AG04450 (cell line): ENCODE measurements around the gene RRM2. TPM values are rescaled to one million over a fixed set of nuclear protein-coding genes. Genes with fewer than 3 reads are reported as not detected.
"Not testable (repeated sequence)": the region's sequence is repeated elsewhere in the genome, so short reads cannot be mapped to it uniquely, and the experiment has no call there.

Experiments
- CTCF ChIA-PET: fragments of 300-600, 350-600 bp; formaldehyde crosslinking; extraction: SDS; loops from one replicate; lab custom pipeline; 2022; ENCODE audit warnings: antibody characterized with exemption, inconsistent platforms; lab: Charles Lee
- POLR2A ChIA-PET: fragments of 350-600 bp; formaldehyde crosslinking; extraction: SDS; loops from one replicate; lab custom pipeline; 2021; ENCODE audit warnings: antibody characterized with exemption, inconsistent platforms; lab: Yijun Ruan, JAX
- DNase-seq: peaks from one replicate; pipeline ENCODE4 v3.0.0-alpha.2; 2011; ENCODE audit warnings: low read depth, low spot score
- H3K27ac ChIP-seq: one replicate; pipeline ENCODE4 v1.5.1; 2012; ENCODE audit warnings: low read depth, low read length, control low read depth
- H3K27me3 ChIP-seq: one replicate; pipeline ENCODE4 v1.6.0; 2012; ENCODE audit warnings: low read length; ENCODE audit not compliant: control insufficient read depth, insufficient read depth
- H3K4me3 ChIP-seq: 2 replicates; pipeline ENCODE4 v1.5.1; 2011; ENCODE audit warnings: mild to moderate bottlenecking, low read depth, low read length, control low read depth
- H3K9me3 ChIP-seq: 2 replicates; pipeline ENCODE4 v1.5.1; 2012; ENCODE audit warnings: low read length; ENCODE audit not compliant: control insufficient read depth, insufficient read depth
- CTCF ChIP-seq: IDR thresholded peaks from 2 replicates; pipeline ENCODE4 v1.5.1; 2011; ENCODE audit warnings: low read depth, low read length, control low read depth, inconsistent platforms
- polyA plus RNA-seq: library from polyadenylated mRNA; depleted of rRNA; stranded (reverse); fragments of >200 nt; gene quantifications from 2 replicates; pipeline ENCODE4 v1.2.3, GENCODE V29; 2011

Gene RRM2
- polyA plus RNA-seq, 1 experiment, result 21.7 TPM

DNA sequence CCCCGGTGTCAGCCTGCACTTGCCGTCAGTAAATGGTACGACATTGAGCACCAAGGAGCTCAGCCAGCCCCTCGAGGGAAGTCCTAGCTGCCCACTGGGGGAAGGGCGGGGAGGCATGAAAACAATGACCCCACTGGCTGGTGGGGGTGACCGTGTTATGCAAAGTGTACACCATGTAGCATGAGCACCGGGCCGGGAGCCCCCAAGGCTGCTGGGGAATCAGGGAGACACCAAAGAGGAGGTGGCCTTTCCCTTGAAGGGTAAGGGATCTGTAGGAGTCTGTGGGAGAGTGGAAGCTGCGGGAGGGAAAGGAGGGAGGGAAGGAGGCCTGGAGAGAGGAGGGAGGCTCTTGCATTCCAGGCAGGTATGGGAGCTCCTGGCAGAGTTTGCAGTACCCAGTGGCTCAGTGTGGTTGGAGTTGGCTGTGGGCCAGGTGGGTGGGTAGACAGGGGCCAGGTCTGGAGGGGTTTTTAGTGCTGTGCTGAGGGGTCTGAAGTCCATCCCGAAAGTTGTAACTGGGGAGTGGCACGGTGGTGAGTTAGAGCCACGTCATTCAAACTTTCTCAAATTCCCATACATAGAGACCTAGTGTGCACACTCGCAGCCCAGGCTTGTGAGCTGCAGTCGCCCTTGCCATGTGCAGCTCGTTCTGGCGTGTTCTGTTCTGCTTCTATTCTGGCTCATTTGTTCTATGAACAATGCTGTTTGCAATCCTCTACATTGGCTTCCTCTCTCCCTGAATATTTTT is 22.4 kb downstream of the RRM2 start:
- no peak for TF ChIP-seq CTCF
- Histone ChIP-seq H3K9me3 (no peaks in the 10 kb centered on the region), H3K4me3 (no peak overlapping the region), H3K27me3 (no peaks in the 10 kb centered on the region), H3K27ac (peak overlapping the region; percentile 65)
- ChIA-PET POLR2A (no interaction called here), CTCF (interaction anchor here (1.2 to 1.6 kb wide), 2 partner anchors 20 to 264 kb away, joined by 3 to 5 read pairs; no protein-coding TSS in a partner anchor)
- no peak for DNase-seq

GRCh38 chr2:10145519-10146357 is 23.2 kb downstream of the RRM2 start:
- H3K27ac ChIP-seq, result no peak overlapping the region
- POLR2A ChIA-PET, result no interaction called here
- no peak for DNase-seq
- no peak for TF ChIP-seq CTCF
- no peaks in the 10 kb centered on the region for H3K9me3 ChIP-seq
- no peaks in the 10 kb centered on the region for H3K27me3 ChIP-seq
- CTCF ChIA-PET, result interaction anchor here (0.6 to 1.6 kb wide), 3 partner anchors 12 to 263 kb away, joined by 3 to 5 read pairs (median 5); no protein-coding TSS in a partner anchor
- H3K4me3 ChIP-seq, result no peak overlapping the region

DNA sequence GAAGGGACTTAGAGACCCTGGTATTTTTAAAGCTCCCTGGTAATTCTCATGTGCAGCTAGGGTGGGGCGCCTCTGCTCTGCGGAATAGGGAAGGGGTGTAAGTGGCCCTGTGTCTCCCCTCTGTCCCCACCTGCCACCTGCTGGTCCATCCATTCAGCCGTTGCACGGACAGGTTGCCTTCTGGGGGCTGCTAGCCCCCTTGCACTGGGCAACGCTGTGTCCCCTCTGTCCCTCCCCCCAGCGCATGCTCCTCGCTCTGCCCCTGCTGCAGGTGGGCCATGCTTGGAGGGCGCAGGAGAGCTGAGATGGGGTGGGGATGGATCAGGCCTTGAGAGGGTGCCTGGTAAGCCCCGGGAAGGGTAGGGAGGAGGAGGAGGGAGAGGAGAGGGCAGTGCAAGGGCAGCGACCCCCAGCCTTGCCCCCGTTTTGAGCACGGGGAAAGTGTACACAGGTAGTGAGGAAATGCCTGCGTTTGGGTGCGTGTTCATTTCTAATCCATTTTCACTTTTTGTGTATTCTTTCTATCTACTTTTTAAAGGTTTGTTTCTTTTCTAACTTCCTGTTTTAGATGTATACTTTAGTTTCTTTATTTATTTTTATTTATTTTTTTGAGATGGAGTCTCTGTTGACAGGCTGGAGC is 23.9 kb downstream of the RRM2 start:
- no peak for DNase-seq
- ChIA-PET CTCF (interaction anchor here (0.6 kb wide), 1 partner anchor 13 kb away, joined by 5 read pairs; no protein-coding TSS in a partner anchor), POLR2A (no interaction called here)
- H3K27me3 ChIP-seq, result no peaks in the 10 kb centered on the region
- no peaks in the 10 kb centered on the region for H3K9me3 ChIP-seq
- no peak for TF ChIP-seq CTCF
- H3K4me3 ChIP-seq, result no peak overlapping the region
- H3K27ac ChIP-seq, result no peak overlapping the region

DNA sequence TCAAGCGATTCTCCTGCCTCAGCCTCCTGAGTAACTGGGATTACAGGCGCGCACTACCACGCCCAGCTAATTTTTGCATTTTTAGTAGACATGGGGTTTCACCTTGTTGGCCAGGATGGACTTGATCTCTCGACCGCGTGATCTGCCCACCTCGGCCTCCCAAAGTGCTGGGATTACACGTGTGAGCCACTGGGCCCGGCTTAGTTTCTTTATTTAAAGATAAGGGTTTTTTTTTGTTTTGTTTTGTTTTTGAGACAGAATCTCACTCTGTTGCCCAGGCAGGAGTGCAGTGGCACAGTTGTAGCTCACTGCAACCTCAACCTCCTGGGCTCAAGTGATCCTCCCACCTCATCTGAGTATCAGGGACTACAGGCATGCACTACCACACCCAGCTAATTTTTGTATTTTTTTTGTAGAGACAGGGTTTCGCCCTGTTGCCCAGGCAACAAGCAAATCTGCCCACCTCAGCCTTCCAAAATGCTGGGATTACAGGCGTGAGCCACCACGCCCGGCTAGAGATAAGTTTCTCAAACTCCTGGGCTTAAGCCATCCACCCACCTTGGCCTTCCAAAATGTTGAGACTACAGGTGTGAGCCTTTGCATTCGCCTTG is 24.6 kb downstream of the RRM2 start:
- H3K27me3 ChIP-seq, H3K27ac ChIP-seq, H3K9me3 ChIP-seq, H3K4me3 ChIP-seq, POLR2A ChIA-PET, CTCF ChIA-PET, DNase-seq: not testable (repeated sequence)

GRCh38 chr2:10148268-10148667 is 25.7 kb downstream of the RRM2 start:
- Histone ChIP-seq H3K9me3 (no peaks in the 10 kb centered on the region), H3K27ac (no peak overlapping the region), H3K27me3 (no peaks in the 10 kb centered on the region), H3K4me3 (no peak overlapping the region)
- no peak for TF ChIP-seq CTCF
- ChIA-PET POLR2A (no interaction called here), CTCF (interaction anchor here (0.6 to 1.0 kb wide), 3 partner anchors 24 to 261 kb away, joined by 3 to 4 read pairs (median 4); no protein-coding TSS in a partner anchor)
- no peak for DNase-seq
